HL-60 (cell line): Measurements from ENCODE around the gene SDK1.

Experiments used
- DNase-seq, 2 experiments: peaks; one replicate each; pipeline ENCODE4 v3.0.0-alpha.2; 2010 to 2020; ENCODE audit warnings: low read depth in 1 of 2, low spot score in 1 of 2
- H3K27ac ChIP-seq: fragments of 250-450 bp; sonication (Bioruptor Pico); replicated peaks from 2 replicates; pipeline ENCODE4 v1.5.1; 2020; ENCODE audit warnings: mild to moderate bottlenecking, moderate library complexity
- H3K27me3 ChIP-seq: fragments of 250-450 bp; sonication (Bioruptor Pico); 2 replicates; pipeline ENCODE4 v1.5.1; 2021; ENCODE audit warnings: mild to moderate bottlenecking, moderate library complexity; ENCODE audit not compliant: insufficient read depth, poor library complexity, severe bottlenecking
- H3K4me3 ChIP-seq: replicated peaks from 2 replicates; pipeline ENCODE4 v1.5.1; 2011; ENCODE audit warnings: mild to moderate bottlenecking, control low read depth, low read length; ENCODE audit not compliant: insufficient read depth
- CTCF ChIP-seq: IDR thresholded peaks from one replicate; pipeline ENCODE4 v1.5.1; 2011; ENCODE audit warnings: low read length, control low read depth, inconsistent platforms; ENCODE audit not compliant: insufficient read depth
- GABPA ChIP-seq: IDR thresholded peaks from 2 replicates; pipeline ENCODE4 v1.6.1; 2012; ENCODE audit warnings: low read depth
- POLR2AphosphoS5 ChIP-seq: IDR thresholded peaks from 2 replicates; pipeline ENCODE4 v1.6.1; 2012; ENCODE audit warnings: low read depth
- REST ChIP-seq: IDR thresholded peaks from 2 replicates; pipeline ENCODE4 v1.6.1; 2012; ENCODE audit warnings: low read depth; ENCODE audit not compliant: insufficient replicate concordance
- SPI1 ChIP-seq: IDR thresholded peaks from 2 replicates; pipeline ENCODE4 v1.6.1; 2012; ENCODE audit warnings: low read depth, mild to moderate bottlenecking, borderline replicate concordance

SDK1 gene

GRCh38 chr7:4080954-4081353 lies 779.9 kb downstream of the SDK1 start:
- H3K27me3 ChIP-seq = no peaks in the 10 kb centered on the region
- H3K27ac ChIP-seq = no peak overlapping the region
- H3K4me3 ChIP-seq = no peak overlapping the region
- TF ChIP-seq POLR2AphosphoS5 (no peak), GABPA (no peak), SPI1 (no peak), REST (no peak), CTCF (no peak)
- no peak for DNase-seq

- no peak overlapping the region for H3K27ac ChIP-seq
- H3K4me3 ChIP-seq = no peak overlapping the region
- no peak for DNase-seq
- TF ChIP-seq POLR2AphosphoS5 = no peak
- no peak for TF ChIP-seq SPI1
- TF ChIP-seq REST = no peak
- TF ChIP-seq CTCF = no peak
- TF ChIP-seq GABPA = no peak
- H3K27me3 ChIP-seq = no peaks in the 10 kb centered on the region
Measured at GRCh38 chr7:4083513-4083912, 782.5 kb downstream of the SDK1 start.

- TF ChIP-seq CTCF (no peak), SPI1 (no peak), POLR2AphosphoS5 (no peak), REST (no peak), GABPA (no peak)
- H3K27ac ChIP-seq = no peak overlapping the region
- no peaks in the 10 kb centered on the region for H3K27me3 ChIP-seq
- DNase-seq = no peak
- H3K4me3 ChIP-seq = no peak overlapping the region
Measured at GRCh38 chr7:4084271-4084670, 783.2 kb downstream of the SDK1 start.
